Measurements from ENCODE around the gene ANKRD65. TPM values are rescaled to one million over a fixed set of nuclear protein-coding genes. Genes with fewer than 3 reads are reported as not detected.
A peak's percentile ranks its signal among the peaks of the same experiment; 100 is the strongest.

The ANKRD65 gene
- total RNA-seq, 1 donor from 2014 or later, result 0.15 TPM

- no peak for TF ChIP-seq EZH2 (IDR thresholded peaks at IDR 0.05)
- TF ChIP-seq CTCF (IDR thresholded peaks at IDR 0.05), result no peak
- no peak for TF ChIP-seq EZH2phosphoT487 (IDR thresholded peaks at IDR 0.05)
- no peak overlapping the region for H3K4me3 ChIP-seq
- no peaks in the 10 kb centered on the region for H3K9me3 Mint-ChIP-seq
- H3K27me3 ChIP-seq, result no peaks in the 10 kb centered on the region
- H4K20me1 ChIP-seq (ENCODE audit: low read depth), result no peaks in the 10 kb centered on the region
- peak overlapping the region; percentile 64 for H3K4me3 Mint-ChIP-seq
- H3K4me1 Mint-ChIP-seq, result peaks cover 33% of the 10 kb centered on the region
- no peak overlapping the region for H2AFZ ChIP-seq (replicated peaks)
- peaks cover 12% of the 10 kb centered on the region for H3K27me3 Mint-ChIP-seq (ENCODE audit: insufficient read depth, low read depth)
- no peak overlapping the region for H3K27ac ChIP-seq
- peaks cover 3% of the 10 kb centered on the region for H3K36me3 Mint-ChIP-seq
- H3K27ac Mint-ChIP-seq, result peak overlapping the region; percentile 48
- H3K79me2 ChIP-seq (ENCODE audit: low read depth), result no peaks in the 10 kb centered on the region
- peaks cover 31% of the 10 kb centered on the region for H3K4me1 ChIP-seq
- no peaks in the 10 kb centered on the region for H3K9me3 ChIP-seq (ENCODE audit: low read depth)
- DNase-seq (ENCODE audit: low spot score), result no peak
- no peaks in the 10 kb centered on the region for H3K36me3 ChIP-seq
- H3F3A ChIP-seq (ENCODE audit: low read depth), result peaks cover 38% of the 10 kb centered on the region
- no peak overlapping the region for H3K9ac ChIP-seq
- no peak overlapping the region for H3K4me2 ChIP-seq
Measured at GRCh38 chr1:1424707-1425106, 3.6 kb upstream of the ANKRD65 start.

GRCh38 chr1:1423245-1423597, 2.1 kb upstream of the ANKRD65 start:
- H4K20me1 ChIP-seq (ENCODE audit: low read depth), result no peaks in the 10 kb centered on the region
- Mint-ChIP-seq H3K27me3 (ENCODE audit: insufficient read depth, low read depth) (peaks cover 5% of the 10 kb centered on the region), H3K4me1 (peaks cover 36% of the 10 kb centered on the region), H3K4me3 (no peak overlapping the region), H3K27ac (no peak overlapping the region), H3K9me3 (no peaks in the 10 kb centered on the region), H3K36me3 (no peaks in the 10 kb centered on the region)
- no peaks in the 10 kb centered on the region for H3K36me3 ChIP-seq
- TF ChIP-seq EZH2 (IDR thresholded peaks at IDR 0.05) (no peak), EZH2phosphoT487 (IDR thresholded peaks at IDR 0.05) (no peak), CTCF (IDR thresholded peaks at IDR 0.05) (no peak)
- peaks cover 31% of the 10 kb centered on the region for H3K4me1 ChIP-seq
- no peaks in the 10 kb centered on the region for H3K79me2 ChIP-seq (ENCODE audit: low read depth)
- no peak for DNase-seq (ENCODE audit: low spot score)
- no peak overlapping the region for H3K4me3 ChIP-seq
- no peaks in the 10 kb centered on the region for H3K9me3 ChIP-seq (ENCODE audit: low read depth)
- H3K9ac ChIP-seq, result no peak overlapping the region
- H2AFZ ChIP-seq (replicated peaks), result no peak overlapping the region
- H3K4me2 ChIP-seq, result no peak overlapping the region
- H3F3A ChIP-seq (ENCODE audit: low read depth), result peaks cover 35% of the 10 kb centered on the region
- H3K27ac ChIP-seq, result no peak overlapping the region
- no peaks in the 10 kb centered on the region for H3K27me3 ChIP-seq

GRCh38 chr1:1422465-1423244, 1.6 kb upstream of the ANKRD65 start:
- TF ChIP-seq EZH2 (IDR thresholded peaks at IDR 0.05), result no peak
- TF ChIP-seq CTCF (IDR thresholded peaks at IDR 0.05), result no peak
- TF ChIP-seq EZH2phosphoT487 (IDR thresholded peaks at IDR 0.05), result no peak
- H3K27me3 ChIP-seq, result no peaks in the 10 kb centered on the region
- DNase-seq (ENCODE audit: low spot score), result no peak
- H3K4me3 ChIP-seq, result no peak overlapping the region
- Mint-ChIP-seq H3K9me3 (no peaks in the 10 kb centered on the region), H3K4me3 (no peak overlapping the region), H3K4me1 (peaks cover 42% of the 10 kb centered on the region), H3K27me3 (ENCODE audit: insufficient read depth, low read depth) (peaks cover 5% of the 10 kb centered on the region), H3K27ac (peak overlapping the region; percentile 57), H3K36me3 (no peaks in the 10 kb centered on the region)
- H3K9me3 ChIP-seq (ENCODE audit: low read depth), result no peaks in the 10 kb centered on the region
- H3K4me1 ChIP-seq, result peaks cover 31% of the 10 kb centered on the region
- H3F3A ChIP-seq (ENCODE audit: low read depth), result peaks cover 36% of the 10 kb centered on the region
- no peaks in the 10 kb centered on the region for H3K79me2 ChIP-seq (ENCODE audit: low read depth)
- H3K4me2 ChIP-seq, result no peak overlapping the region
- no peaks in the 10 kb centered on the region for H4K20me1 ChIP-seq (ENCODE audit: low read depth)
- no peaks in the 10 kb centered on the region for H3K36me3 ChIP-seq
- H3K27ac ChIP-seq, result no peak overlapping the region
- H2AFZ ChIP-seq (replicated peaks), result no peak overlapping the region
- H3K9ac ChIP-seq, result no peak overlapping the region

All from neural progenitor cell (in vitro differentiated cells).